HG02798 (cell line): ENCODE measurements around the gene FCAR.
"Not testable (repeated sequence)": the region's sequence is repeated elsewhere in the genome, so short reads cannot be mapped to it uniquely, and the experiment has no call there.

ENCODE experiments used
- ATAC-seq: cut with Tn5 transposase; IDR thresholded peaks from one replicate; pipeline ENCODE4 v1.9.1; 2021; ENCODE audit warnings: mild to moderate bottlenecking; ENCODE audit not compliant: unreplicated experiment, poor library complexity

FCAR gene

GRCh38 chr19:54938906-54939305 lies 64.9 kb downstream of the FCAR start:
- ATAC-seq, result no peak

- not testable (repeated sequence) for ATAC-seq
These were observed 65.5 kb downstream of the FCAR start for GRCh38 chr19:54939538-54939937.
